Stimulated activated CD4-positive, alpha-beta T cell treated with anti-CD3 and anti-CD28 coated beads, Interleukin-1b, Interleukin-23, amount 100 ng/mL, for 24 hours (primary cell): ENCODE results near the gene ALPK3.

Experiments
- DNase-seq, 4 experiments: peaks; one replicate each; pipeline ENCODE4 v3.0.0-alpha.2; 2020; ENCODE audit warnings: low read depth in 4 of 4, low spot score in 1 of 4

The ALPK3 gene

DNA sequence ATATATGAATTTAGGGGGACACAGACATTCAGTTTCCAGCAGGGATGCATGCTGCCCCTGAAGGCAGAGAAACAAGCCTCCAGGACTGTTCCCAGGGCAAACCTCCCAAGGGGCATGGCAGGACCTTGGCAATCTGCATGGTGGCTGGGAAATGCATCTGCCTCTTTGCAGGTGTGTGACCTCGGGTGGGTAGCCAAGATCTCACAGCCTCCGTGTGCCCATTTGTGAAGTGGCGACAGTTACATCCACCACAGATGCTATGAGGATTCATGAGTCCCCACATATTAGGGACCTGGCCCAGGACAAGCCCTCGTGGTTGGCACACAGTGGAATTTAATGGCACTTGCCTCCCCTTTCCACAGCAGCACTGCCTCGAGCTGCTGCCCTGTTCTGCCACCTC is 97.2 kb downstream of the ALPK3 start:
- DNase-seq = no peak

DNA sequence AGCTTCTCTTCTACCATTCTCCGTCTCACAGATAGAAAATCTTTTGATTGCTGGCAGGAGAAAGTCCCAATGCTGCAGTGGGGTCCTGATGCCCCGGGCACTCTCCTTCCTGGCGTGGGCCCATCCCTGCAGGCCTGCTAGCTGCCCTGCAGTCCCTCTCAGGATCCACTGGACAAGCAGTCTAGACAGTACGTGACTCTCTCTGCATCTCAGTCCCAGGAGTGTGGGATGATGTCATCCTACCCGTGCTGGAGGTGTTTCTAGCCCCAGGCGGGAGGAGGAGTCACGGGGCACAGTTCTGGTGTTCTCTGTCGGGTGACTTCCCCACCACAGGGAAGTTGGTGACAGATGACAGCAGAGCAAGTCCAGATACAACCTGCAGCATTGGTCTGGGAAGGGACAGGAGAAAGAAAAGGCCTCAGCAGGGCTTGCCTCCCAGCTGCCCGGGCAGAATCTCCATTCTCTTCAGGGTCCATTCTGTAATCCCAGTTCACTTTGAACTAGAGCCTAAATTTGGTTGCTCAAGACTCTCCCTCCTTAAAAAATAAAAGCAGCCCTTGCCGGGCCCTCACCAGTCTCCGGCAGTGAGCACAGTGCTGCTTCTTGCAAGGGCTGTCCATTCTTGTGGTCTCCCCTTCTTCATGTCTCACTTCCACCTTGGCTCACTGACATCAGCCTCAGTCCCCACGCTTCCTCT is 97.9 kb downstream of the ALPK3 start:
- peak in 2 of 4 experiments; percentile 6 to 46 for DNase-seq

DNA sequence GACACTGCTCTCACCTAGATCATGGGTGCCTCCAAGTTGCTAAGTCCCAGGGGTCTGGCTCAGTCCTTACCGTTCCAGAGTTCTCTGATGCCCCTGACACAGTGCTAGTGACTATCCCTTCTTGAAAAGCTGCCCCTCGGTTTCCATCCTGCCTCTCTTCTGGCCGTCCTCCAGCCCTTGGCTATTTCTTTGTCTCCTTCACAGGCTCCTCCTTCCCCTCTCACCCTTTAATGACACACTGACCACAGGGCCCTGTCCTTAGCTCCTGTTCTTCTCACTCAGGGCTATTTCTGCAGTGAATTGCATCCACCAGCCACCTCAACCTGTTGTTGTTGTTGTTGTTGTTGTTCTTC is 98.4 kb downstream of the ALPK3 start:
- DNase-seq = no peak

DNA sequence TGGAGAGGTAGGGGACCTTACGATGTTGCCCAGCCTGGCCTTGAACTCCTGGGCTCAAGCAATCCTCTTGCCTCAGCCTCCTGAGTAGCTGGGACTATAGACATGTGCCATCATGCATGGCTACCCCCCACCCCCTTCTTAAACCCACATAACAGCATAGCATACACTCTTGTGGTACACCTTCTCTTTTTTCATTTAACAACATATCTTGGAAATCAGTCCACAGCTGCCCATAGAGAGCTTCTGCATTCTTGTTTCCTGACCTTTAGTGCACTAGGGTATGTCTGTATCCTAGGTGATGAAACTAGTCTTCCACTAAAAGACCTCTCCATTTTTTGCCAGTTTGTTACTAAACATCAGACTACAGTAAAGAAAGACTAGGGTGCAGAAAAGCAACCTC is 100.3 kb downstream of the ALPK3 start:
- no peak for DNase-seq

DNA sequence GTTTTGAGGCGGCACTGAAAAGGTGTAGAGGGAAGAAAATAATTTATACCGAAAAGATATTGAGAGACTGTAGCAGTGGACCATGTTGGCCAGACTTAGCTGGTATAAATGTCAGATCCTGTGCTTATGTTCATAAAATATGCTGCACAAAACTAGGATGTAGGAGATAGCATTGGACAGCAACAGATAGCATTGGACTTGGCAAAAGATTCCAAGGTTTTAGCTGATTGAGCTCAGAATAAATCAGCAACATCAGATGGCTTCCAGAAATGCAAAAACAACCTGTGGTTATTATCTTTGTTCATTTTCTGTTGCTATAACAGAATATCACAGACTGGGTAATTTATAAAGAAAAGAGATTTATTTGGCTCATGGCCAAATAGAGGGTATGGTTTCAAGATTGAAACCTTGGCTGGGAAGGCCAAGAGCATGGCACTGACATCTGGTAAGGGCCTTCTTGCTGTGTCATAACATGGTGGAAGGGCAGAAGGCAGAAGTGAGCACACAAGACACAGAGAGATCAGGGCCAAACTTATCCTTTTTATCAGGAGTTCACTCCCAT is 102.0 kb downstream of the ALPK3 start:
- DNase-seq = no peak

- DNase-seq = no peak
These were observed 104.0 kb downstream of the ALPK3 start for GRCh38 chr15:84921121-84921520.

DNA sequence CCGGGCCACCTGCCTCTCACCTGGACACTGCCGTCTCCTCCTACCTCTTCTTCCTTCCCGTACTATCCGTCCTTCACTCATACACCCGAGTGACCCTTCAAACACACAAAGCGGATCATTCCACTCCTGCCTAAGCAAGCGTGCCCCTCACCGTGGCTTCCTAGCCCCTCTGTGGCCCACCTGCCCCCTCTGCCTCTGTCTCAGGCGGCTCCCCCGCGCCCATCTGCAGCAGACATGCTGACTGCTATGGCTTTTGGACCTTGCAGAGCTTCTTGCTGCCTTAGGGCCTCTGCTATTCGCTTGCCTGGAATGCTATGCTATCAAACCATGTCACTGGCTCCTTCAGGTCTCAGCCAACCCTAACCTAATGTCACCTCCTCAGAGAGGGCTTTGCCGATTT is 105.4 kb downstream of the ALPK3 start:
- DNase-seq = no peak
